T-helper 1 cell treated with Interleukin-12 subunit alpha and Interleukin-12 subunit beta and Interleukin-4 antibody, amounts not matched to agents 30 μg/mL and 1 μg/mL, for 36 hours (primary cell): Measurements from ENCODE around the gene ARIH2.
"Not testable (repeated sequence)": the region's sequence is repeated elsewhere in the genome, so short reads cannot be mapped to it uniquely, and the experiment has no call there.

ENCODE experiments used
- H3K27ac Mint-ChIP-seq: one replicate; pipeline ENCODE4 v1.8.0; 2021; ENCODE audit warnings: mild to moderate bottlenecking, mixed read lengths
- H3K27me3 Mint-ChIP-seq: one replicate; pipeline ENCODE4 v1.8.0; 2021; ENCODE audit warnings: low read depth, mixed read lengths
- H3K36me3 Mint-ChIP-seq: one replicate; pipeline ENCODE4 v1.8.0; 2021; ENCODE audit warnings: low read depth, mixed read lengths
- H3K4me1 Mint-ChIP-seq: one replicate; pipeline ENCODE4 v1.8.0; 2021; ENCODE audit warnings: low read depth, mixed read lengths
- H3K4me3 Mint-ChIP-seq: one replicate; pipeline ENCODE4 v1.8.0; 2021; ENCODE audit warnings: mild to moderate bottlenecking, moderate library complexity, mixed read lengths
- H3K9me3 Mint-ChIP-seq: one replicate; pipeline ENCODE4 v1.8.0; 2021; ENCODE audit warnings: mixed read lengths

ARIH2 gene

GRCh38 chr3:48996640-48997039 lies 78.0 kb downstream of the ARIH2 start:
- peaks cover 6% of the 10 kb centered on the region for H3K36me3 Mint-ChIP-seq
- H3K9me3 Mint-ChIP-seq = no peaks in the 10 kb centered on the region
- H3K27ac Mint-ChIP-seq = no peak overlapping the region
- H3K4me3 Mint-ChIP-seq = no peak overlapping the region
- H3K27me3 Mint-ChIP-seq = no peaks in the 10 kb centered on the region
- H3K4me1 Mint-ChIP-seq = peaks cover 17% of the 10 kb centered on the region

GRCh38 chr3:48997102-48997635 lies 78.5 kb downstream of the ARIH2 start:
- H3K27ac Mint-ChIP-seq = no peak overlapping the region
- H3K4me3 Mint-ChIP-seq = no peak overlapping the region
- no peaks in the 10 kb centered on the region for H3K9me3 Mint-ChIP-seq
- peaks cover 12% of the 10 kb centered on the region for H3K4me1 Mint-ChIP-seq
- peaks cover 2% of the 10 kb centered on the region for H3K36me3 Mint-ChIP-seq
- no peaks in the 10 kb centered on the region for H3K27me3 Mint-ChIP-seq

- no peaks in the 10 kb centered on the region for H3K9me3 Mint-ChIP-seq
- H3K4me1 Mint-ChIP-seq = peaks cover 12% of the 10 kb centered on the region
- H3K27ac Mint-ChIP-seq = no peak overlapping the region
- no peak overlapping the region for H3K4me3 Mint-ChIP-seq
- H3K27me3 Mint-ChIP-seq = no peaks in the 10 kb centered on the region
- H3K36me3 Mint-ChIP-seq = peaks cover 2% of the 10 kb centered on the region
Observed at GRCh38 chr3:48997714-48998637, 79.3 kb downstream of the ARIH2 start.

GRCh38 chr3:48999085-48999858 lies 80.6 kb downstream of the ARIH2 start:
- no peak overlapping the region for H3K4me3 Mint-ChIP-seq
- H3K4me1 Mint-ChIP-seq = peaks cover 5% of the 10 kb centered on the region
- H3K9me3 Mint-ChIP-seq = no peaks in the 10 kb centered on the region
- no peaks in the 10 kb centered on the region for H3K27me3 Mint-ChIP-seq
- H3K36me3 Mint-ChIP-seq = no peaks in the 10 kb centered on the region
- no peak overlapping the region for H3K27ac Mint-ChIP-seq

GRCh38 chr3:49001155-49001554 lies 82.5 kb downstream of the ARIH2 start:
- no peak overlapping the region for H3K27ac Mint-ChIP-seq
- H3K4me1 Mint-ChIP-seq = peaks cover 2% of the 10 kb centered on the region
- no peaks in the 10 kb centered on the region for H3K9me3 Mint-ChIP-seq
- H3K27me3 Mint-ChIP-seq = no peaks in the 10 kb centered on the region
- no peaks in the 10 kb centered on the region for H3K36me3 Mint-ChIP-seq
- no peak overlapping the region for H3K4me3 Mint-ChIP-seq

GRCh38 chr3:49004352-49005302 lies 86.0 kb downstream of the ARIH2 start:
- Mint-ChIP-seq H3K27me3 (no peaks in the 10 kb centered on the region), H3K4me1 (peaks cover 21% of the 10 kb centered on the region), H3K36me3 (peaks cover 6% of the 10 kb centered on the region), H3K27ac (no peak overlapping the region), H3K4me3 (no peak overlapping the region), H3K9me3 (no peaks in the 10 kb centered on the region)

GRCh38 chr3:49005303-49005680 lies 86.7 kb downstream of the ARIH2 start:
- Mint-ChIP-seq H3K4me3 (no peak overlapping the region), H3K9me3 (no peaks in the 10 kb centered on the region), H3K4me1 (peaks cover 21% of the 10 kb centered on the region), H3K27me3 (no peaks in the 10 kb centered on the region), H3K27ac (no peak overlapping the region), H3K36me3 (peaks cover 6% of the 10 kb centered on the region)

GRCh38 chr3:49005998-49006397 lies 87.4 kb downstream of the ARIH2 start:
- Mint-ChIP-seq H3K36me3 (peaks cover 6% of the 10 kb centered on the region), H3K27ac (peak overlapping the region; percentile 99), H3K9me3 (no peaks in the 10 kb centered on the region), H3K27me3 (no peaks in the 10 kb centered on the region), H3K4me3 (peak overlapping the region; percentile 99), H3K4me1 (peaks cover 19% of the 10 kb centered on the region)

- Mint-ChIP-seq H3K4me3 (peak overlapping the region; percentile 99), H3K36me3 (peaks cover 7% of the 10 kb centered on the region), H3K27ac (peak overlapping the region; percentile 99), H3K4me1 (peaks cover 19% of the 10 kb centered on the region), H3K9me3 (no peaks in the 10 kb centered on the region), H3K27me3 (no peaks in the 10 kb centered on the region)
Observed at GRCh38 chr3:49006408-49007067, 87.9 kb downstream of the ARIH2 start.

- peak within 1 kb of the TSS; percentile 99 for H3K27ac Mint-ChIP-seq
- H3K4me3 Mint-ChIP-seq = peak within 1 kb of the TSS; percentile 99
- H3K36me3 Mint-ChIP-seq = peaks cover 13% of the 10 kb centered on the region
- no peaks in the 10 kb centered on the region for H3K27me3 Mint-ChIP-seq
- peaks cover 21% of the 10 kb centered on the region for H3K4me1 Mint-ChIP-seq
- no peaks in the 10 kb centered on the region for H3K9me3 Mint-ChIP-seq
Observed at GRCh38 chr3:49007068-49007770, 88.6 kb downstream of the ARIH2 start, which contains the start of gene WDR6. WDR6 (plus strand) TSS chr3:49007391; CDS start chr3:49007432, 41 bp downstream.

- Mint-ChIP-seq H3K4me1 (peaks cover 22% of the 10 kb centered on the region), H3K9me3 (no peaks in the 10 kb centered on the region), H3K27ac (peak overlapping the region; percentile 99), H3K4me3 (peak overlapping the region; percentile 99), H3K36me3 (peaks cover 14% of the 10 kb centered on the region), H3K27me3 (no peaks in the 10 kb centered on the region)
Observed at GRCh38 chr3:49007771-49008528, 89.3 kb downstream of the ARIH2 start.

GRCh38 chr3:49008627-49009026 lies 90.0 kb downstream of the ARIH2 start:
- not testable (repeated sequence) for H3K9me3 Mint-ChIP-seq, H3K27me3 Mint-ChIP-seq, H3K27ac Mint-ChIP-seq
- Mint-ChIP-seq H3K36me3 (peaks cover 14% of the 10 kb centered on the region), H3K4me3 (peak overlapping the region; percentile 99), H3K4me1 (peaks cover 22% of the 10 kb centered on the region)
